GM19438 (cell line): Measurements from ENCODE around the gene VPS16.

Experiments
- ATAC-seq: cut with Tn5 transposase; IDR thresholded peaks from one replicate; pipeline ENCODE4 v1.9.1; 2021; ENCODE audit warnings: low read depth; ENCODE audit not compliant: unreplicated experiment

The VPS16 gene

DNA sequence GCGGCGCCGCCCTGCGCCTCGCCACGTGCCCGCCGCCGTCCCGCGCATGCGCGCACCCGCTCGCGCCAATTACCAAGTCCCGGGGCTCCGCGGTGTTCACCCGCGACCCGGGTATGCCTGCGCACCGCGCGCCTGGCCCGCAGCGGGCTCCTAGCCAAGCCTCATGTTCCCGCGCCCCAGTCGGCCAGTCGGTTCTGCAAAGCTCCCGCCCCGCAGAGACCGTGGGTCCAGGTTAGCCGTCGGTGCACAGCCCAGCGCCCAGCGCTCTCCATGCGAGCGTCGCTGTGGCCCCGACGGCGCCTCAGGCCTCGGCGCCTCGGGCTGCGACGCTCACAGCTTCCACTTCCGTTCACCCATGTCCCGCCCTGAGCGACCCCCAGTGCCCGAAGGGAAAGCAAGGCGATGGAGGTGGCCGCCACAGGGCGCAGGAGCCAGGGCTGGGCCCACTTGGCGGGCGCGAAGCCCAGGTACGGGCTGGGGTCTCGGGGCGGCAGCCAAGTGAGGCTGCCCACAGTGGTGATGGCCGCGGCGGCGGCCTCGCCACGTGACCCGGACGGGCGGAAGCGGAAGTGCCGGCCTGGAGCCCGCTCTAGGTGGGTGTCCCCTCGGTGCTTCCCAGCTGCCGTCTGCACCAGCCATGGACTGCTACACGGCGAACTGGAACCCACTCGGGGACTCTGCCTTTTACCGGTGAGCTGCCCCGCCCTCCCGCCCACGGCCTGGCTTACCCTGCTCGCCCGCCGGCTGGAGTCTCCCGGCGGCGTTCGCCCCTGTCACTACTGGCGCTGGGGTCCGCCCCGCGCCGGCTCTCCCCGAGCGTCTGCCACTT, at the start of gene VPS16, which contains the start of gene PCED1A:
TSS of gene VPS16 (plus strand) at position 608 of the 829 bp plus-strand sequence. CDS start at position 638, 30 bp downstream.
TSS of gene PCED1A (minus strand) at position 518 of the 829 bp plus-strand sequence. CDS start 743 bp downstream, outside the sequence.
- peak; percentile 88 for ATAC-seq

DNA sequence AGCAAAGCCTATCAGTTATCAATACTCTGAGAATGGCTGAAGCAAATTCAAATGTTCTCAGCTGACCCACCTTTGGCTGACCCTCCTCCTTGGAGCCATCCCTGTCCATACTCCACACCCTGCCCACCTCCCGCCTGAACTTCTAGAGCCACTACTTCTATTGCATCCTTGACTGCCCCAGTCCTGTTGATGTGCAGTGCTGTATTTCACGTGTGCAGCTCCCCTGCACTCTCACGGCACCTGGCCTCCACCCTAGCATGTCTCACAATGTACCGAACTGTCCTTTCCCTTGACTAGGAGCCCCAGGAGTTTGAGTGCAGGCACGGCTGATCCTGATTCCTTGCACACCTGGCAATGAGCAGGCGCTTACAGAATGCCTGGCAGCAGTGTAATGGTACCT, 47.1 kb upstream of the VPS16 start:
- ATAC-seq, result no peak

DNA sequence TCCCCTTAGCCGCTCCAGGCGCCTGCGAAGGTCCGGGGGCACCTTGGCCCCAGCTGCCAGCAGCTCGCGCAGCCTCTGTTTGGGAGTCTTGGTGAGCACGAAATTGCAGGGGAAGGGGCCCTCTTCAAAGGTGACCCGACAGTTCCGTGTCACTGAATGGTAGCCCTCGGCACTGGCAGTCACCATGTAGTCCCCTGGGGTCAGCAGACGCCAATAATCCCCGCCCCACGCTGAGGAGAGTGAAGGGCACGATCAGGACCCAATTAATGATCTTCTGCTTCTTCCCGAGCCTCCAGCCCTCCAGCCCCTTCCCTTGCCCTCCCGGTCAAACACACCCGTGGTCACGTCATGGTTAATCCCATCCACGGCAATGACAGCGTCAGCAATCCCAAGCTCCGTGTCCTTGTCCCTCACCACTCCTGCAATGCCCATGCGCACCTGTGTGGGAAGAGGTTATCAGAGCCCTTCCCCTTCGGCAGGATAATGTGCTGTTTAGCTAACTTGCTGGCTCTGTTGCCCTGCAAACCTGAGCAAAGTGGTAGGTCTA, 46.3 kb upstream of the VPS16 start:
- ATAC-seq, result no peak

DNA sequence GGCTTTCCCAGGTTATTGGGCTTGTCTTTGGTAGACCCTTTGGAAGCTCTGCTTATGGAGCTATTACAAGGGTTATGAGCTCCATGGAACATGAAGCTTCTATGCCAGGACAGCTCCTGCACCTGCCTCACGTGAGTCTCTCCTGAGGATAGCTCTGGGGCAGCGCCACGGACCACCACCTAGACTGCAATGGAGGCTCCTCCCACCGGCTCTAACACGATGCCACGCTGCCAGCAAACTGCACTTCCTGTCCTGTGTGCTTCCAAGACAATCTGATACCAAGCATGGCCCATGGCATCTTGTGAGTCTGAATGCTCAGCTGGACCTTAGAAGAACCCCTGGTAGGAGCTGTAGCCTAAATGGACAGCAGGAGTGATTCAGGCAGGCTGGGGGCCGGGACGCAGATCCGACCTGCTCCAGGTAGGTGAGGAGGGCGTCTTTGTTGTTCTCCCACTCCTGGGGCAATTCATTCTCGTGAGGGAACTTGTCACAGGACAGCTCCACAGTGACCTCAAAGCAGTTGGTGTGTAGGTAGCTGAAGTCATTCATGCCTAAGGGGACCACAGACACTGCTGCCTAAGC, 45.6 kb upstream of the VPS16 start:
- no peak for ATAC-seq

DNA sequence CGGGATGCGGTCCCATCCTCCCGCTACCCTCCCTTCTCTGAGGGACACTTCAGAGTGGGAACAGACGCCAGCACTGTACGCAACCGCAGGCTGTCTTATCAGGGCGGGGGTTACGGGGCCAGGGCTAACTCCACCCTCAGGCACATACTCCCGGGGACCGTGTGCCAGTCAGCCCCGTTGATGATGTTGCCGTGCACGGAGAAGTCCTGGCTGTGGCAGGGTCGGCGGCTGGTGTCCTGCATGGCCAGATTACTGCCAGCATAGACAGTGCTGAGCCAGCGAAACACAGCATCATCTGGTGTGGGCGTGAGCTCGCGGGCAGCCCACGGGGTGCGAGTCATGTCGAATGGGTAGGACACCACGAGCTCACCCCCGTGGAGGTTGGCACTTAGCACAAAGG, 45.1 kb upstream of the VPS16 start:
- no peak for ATAC-seq

DNA sequence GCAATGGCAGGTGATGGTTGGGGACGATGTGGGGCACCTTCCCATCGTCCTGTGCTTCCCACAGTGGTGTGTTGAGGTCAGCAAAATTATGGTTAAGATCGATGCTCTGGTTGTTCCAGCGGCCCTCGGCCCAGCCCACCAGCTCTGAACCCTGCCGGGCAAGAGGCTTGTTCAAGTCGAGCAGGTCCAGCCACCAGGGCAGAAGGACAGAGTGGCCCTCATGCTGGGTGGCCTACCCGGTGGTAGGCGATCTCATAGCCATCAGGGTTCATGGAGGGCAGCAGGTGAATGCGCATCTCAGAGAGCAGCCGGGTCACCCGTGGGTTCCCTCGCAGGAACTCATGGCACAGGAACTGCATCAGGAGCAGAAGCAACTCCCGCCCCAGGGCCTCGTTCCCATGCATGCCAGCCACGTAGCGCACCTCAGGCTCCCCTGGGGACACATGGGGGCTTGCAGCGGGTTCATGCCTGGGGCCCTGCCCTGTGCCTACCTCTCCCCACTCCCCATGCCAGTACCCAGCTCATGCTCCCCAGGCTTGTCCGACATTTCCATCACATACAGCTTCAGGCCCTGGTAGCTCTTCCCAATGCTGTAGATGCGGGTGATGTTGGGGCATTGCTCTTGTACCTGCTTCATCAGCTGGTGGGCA, 44.4 kb upstream of the VPS16 start:
- no peak for ATAC-seq

DNA sequence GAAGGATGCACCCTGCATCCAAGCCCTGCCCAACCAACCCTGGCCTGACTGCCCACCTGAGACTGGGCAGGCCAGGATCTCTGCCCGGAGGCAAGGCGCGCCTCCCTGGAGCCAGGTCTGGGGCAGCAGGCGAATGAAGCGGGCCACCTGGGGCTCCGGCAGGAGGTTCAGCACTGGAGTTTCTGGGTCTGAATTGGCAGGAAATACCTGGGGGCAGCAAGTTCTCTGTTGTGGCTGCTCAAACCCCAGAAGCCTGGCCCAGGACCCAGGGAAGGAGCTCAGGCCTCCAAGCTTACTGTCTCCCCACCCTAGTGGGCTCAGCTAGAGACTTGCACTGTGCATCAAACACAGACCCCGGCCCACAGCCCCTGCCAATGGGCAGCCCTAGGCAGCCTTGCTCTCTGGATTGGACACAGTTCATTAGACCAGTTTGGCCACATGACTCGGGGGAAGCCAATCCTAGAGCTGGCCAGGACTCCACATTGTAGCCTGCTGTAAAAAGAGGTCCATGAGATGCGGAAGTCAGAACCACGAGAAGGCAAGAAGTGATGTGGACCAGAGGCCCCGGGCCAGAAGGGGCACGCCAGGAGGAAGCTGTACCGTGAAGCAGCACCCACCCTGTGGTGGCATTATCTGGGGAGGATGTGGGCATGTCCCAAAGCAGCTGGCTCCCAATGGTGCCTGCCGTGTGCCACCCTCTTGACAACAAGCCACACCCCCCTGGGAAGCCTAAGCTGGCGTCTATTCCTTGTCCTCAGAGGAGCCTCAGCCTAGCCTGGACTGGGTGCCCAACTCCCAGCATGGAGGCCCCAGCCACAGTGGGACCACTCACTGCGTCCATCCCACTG, 43.2 kb upstream of the VPS16 start:
- ATAC-seq, result no peak

DNA sequence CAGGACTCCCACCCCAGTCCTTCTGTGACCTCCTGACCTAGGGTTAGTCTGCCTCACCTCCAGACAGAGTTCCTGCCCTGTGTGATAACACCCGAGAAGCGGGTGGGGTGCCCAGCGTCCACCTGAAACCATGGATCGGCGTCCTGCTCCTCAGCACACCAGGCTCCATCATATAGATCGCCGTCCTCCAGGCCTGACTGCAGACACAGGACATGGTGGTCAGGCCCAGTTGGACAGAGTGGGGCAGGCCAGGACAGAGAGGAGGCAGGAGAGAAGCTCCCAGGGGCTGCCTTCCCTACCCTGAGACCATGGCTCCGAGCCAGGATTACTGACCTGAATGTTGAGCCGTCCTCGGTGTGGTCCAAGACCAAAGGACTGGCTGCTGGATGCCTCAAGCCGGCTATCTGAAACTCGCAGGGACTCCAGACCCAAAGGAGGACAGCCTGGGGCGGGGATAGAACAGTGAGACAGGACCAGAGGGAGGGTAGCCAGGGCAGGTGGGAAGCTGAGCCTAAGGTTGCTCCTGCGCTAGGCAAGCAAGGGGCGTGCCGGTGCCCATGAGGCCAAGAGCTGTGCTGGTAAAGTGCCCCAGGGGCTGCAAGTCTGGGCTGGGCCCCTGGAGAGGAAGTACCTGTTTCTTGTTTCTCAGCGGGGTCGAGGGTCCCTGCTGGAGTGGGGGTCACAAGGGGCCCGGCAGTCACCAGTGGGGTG, 42.3 kb upstream of the VPS16 start:
- no peak for ATAC-seq

DNA sequence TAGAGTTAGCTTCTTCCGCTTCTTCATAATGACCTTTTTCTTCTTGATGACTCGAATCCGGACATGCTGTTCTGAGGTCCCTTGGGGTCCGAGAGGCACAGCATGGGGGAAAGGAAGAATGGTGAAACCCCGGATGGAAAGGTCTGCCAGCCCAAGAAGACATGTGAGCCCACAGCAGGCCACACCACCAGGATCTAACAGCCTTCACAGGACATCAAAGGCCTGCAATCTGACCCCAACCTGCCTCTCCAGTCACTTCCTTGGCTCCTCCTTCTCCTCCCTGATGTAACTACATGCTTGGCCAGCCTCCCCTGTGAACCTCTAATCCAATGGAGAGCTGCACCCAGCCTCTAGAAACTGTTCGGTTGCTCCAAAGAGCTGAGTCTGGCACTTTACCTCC, 41.7 kb upstream of the VPS16 start:
- ATAC-seq, result no peak

DNA sequence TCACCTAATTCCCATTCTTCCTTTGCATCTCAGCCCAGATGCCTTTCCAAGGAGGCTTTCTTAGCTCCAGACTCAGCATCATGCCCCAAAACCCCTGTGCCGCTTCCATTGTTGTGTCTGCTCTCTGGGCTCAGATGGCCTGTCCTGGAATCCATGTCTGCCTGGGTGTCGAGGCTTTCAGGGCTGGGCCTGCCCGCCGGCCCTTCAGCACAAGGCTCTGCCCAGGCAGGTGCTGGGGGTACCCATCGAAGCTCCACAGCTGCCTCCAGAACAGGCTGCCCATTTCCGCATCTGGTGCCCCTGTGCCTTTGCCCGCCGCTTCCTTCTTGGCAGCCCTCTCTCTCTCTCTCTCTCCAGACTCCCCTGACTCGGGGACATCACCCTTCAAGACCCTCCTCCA, 41.3 kb upstream of the VPS16 start:
- no peak for ATAC-seq

DNA sequence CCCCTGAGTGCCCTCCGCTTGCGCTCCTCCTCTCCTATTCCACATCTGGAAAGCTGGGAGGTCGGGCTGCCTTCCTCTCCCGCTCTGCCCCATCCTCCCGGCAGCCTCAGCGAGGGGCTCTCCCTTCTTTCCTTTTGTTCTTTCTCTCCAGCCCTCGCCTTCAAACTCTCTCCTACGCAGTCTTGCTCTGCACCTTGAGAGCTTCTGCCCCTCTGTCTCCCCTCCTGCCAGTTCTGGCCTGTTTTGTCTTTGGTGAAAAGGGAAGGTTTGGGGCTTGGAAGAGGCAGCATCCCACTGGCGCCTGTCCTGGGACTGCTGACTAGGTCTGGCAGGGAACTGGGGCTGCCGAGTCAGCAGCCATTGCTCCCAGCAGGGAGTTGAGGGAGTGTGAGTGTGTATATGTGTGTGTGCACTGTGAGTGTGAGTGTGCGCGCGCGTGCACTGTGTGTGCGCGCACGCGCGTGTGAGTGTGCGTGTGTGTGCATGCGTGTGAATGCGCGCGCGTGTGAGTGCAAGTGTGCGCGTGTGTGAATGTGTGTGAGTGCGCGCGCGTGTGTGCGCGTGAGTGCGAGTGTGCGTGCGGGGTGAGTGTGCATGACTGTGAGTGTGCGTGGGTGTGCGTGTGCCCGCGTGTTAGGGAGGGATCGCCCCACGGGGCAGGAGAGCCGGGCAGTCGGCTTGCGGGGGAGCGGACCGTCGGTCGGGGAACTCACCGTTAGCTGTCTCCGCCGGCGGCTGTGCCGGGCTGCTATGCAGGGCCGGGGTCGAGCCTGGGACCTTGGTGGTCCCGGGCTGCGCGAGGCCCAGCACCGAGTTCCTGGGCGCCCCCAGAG, 40.6 kb upstream of the VPS16 start:
- ATAC-seq, result peak; percentile 5

DNA sequence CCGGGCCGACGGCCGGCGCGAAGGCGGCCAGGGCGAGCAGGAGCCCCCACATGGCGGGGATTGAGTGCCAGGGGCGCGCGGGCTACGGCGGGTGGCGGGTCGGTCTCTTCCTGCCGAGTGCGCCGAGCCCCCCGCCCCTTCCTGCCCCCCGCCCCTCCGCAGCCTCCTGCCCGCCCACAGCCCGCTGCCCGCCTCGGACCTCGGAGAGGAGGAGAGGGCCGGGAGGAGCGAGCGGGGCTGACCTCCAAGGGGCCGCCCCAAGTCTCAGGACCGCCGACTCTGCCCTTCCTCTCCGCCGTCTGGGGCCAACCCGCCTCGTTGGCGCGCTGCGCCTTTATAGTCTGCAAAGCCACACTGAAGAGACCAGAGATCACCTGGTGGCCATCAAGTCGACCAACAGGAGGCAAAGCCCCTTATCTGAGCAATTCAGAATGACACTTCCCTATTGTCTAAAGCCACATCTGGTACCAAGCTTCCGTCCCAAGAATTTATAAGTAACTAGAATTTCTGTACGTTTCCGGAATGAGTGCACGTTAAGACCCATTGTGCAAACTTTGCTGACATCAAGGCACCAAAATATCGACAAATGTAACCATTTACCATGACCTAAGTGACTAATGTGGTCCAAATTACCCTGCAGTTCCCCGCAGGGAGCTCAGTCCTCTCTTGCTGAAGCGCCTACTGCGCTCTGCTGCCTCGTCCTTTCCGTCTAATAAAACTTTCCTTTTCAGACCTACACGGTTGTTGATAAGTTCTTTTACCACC, 39.8 kb upstream of the VPS16 start, which contains the start of gene CPXM1:
TSS of gene CPXM1 (minus strand) at position 107 of the 765 bp plus-strand sequence. CDS start at position 52, 55 bp downstream.
- peak; percentile 72 for ATAC-seq

DNA sequence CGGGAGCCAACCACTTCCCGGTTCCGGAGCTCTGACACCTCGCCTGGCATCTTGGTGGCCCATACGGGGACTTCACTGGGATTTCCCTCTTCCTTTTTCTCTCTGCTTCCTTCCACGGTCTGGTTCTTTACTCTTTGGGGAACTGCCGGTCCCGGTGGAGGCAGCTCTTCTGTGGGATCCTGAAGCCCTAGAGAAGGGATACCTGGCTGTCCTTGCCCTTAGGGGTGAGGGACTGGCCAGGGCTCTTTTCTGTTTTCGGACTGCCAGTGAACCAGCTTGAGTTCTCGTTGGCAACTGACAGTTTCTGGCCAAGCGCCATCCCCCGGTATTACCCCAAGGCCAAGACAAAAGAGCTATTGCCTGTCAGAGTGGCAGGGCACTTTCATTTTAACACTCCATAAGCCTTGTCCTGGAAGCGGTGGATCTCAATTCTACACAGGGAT, 39.2 kb upstream of the VPS16 start:
- ATAC-seq, result peak; percentile 6

DNA sequence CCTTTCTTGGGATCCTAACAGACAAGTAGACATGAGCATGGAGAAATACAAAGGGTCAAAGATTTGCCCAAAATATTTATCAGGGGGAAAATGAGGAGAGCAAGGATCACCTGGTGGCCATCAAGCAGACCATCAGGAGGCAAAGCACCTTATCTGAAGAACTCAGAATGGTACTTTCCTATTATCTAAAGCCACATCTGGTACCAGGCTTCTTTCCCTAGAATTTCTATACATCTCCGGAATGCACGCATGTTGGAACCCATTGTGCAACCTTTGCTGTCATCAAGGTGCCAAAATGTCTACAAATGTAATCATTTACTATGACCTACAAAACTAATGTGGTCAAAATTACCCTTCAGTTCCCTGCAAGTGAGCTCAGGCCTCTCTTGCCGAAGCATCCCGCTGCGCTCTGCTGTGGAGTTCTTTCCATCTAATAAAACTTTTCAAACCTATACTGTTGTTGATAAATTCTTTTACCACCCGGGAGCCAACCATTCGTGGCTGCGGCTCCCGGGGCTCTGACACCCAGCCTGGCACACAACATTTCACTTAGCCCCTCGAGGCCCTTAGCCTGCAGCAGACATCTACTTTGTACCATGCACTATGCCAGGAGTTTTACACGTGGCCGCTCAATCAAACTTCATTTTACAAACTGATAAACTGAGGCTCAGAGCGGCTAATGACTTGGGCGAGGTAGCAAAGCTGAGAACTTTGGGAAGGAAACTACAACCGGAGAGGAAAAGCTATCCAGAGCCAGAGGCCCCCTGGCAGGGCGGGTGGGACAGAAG, 36.3 kb upstream of the VPS16 start:
- ATAC-seq, result no peak

DNA sequence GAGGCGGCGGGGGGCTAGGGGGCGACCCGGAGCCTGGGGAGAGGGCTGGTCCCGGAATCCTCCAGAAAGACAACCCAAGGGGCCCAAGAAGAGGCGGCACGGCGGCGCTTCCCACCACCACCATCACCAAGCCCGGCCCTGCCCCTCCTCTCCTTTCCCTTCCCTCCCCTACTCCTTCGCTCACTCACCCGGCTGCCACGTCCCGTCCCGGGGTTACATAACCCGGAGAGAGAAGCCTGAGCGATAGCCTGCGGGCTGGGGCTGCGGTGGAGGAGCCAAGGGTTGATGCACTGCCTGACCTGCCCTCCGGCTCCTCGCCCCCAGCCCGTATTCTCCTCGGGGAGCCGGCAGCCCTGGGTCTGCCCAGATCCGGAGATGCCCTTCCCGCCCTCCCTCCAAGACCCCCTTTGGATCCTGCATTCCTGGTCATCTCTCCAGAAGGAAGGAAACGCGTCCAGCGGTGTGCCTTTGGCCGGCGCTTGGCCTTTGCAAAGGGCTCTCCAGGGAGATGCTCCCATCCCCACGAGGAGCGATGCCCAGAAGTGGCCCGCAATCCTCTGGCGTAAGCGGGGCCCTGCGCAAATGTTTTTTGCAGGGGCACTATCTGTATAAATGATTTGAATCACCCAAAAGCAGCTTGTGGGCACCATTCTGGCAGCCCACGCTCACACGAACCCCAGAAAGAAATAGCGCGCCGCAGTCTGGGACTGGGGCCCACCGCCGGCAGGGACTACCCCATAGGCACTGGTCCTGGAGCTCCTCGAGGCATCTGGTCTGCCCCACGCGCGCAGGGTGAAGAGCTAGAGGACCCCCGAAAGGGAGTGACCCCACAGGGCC, 35.5 kb upstream of the VPS16 start:
- ATAC-seq, result no peak

DNA sequence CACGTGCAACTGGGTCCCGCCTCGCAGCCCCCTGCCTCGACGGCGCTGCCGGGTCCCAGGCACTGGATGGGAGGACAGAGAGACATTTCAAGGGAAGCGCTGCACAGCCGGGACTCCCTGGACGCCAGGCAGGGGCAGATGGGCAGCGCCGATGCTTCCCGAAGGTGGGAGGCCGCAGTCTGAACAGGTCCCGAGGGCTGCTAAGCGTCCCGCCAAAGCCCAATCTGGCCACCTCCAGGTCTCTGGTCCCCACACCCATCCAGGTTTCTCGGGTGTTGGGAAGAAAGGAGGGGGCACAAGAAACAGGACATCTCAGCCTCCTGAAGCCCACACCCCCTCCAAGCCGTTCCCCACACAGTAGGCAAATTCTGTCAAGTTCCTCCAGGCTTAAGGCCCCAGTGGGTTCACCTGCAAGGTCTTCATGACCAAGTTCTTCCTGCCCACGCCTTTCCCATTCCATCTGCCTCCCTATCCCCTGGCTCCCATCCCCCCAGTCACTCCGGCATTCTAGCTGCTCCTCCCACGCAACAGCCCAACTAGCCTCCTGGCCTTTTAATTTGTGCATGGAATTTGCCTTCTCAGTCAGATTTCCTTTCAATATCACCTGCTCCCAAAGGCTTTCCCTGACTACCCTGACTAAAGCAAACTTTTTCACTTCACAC, 34.7 kb upstream of the VPS16 start:
- no peak for ATAC-seq
